NCI-H345 (cell line): Measurements from ENCODE around the gene ESRRA.
"Not testable (repeated sequence)": the region's sequence is repeated elsewhere in the genome, so short reads cannot be mapped to it uniquely, and the experiment has no call there.

Experiments
- DNase-seq: peaks from one replicate; lab custom pipeline; 2025; lab: John Stamatoyannopoulos, UW

Gene ESRRA

GRCh38 chr11:64292460-64293254, 12.7 kb upstream of the ESRRA start:
- DNase-seq = no peak

DNA sequence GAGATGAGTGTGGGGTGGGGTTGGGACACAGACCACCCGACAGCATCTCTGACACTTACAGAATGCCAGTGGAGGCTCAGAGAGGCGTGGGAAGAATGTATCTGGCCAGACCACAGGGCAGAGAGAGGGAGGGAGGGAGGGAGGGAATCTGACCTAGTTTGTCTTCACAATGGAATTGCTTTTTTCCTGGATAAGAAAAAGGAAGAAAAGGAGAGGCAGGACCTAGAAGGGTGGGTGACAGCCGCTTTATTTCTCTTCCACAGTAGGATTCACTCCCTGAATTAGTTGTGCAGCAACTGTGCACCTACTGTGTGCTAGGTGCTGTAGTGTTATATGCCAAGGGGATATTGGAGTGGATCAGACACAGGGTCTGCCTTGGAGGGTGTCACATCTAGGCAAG, 10.6 kb upstream of the ESRRA start:
- no peak for DNase-seq

GRCh38 chr11:64295760-64296159, 9.6 kb upstream of the ESRRA start:
- no peak for DNase-seq

GRCh38 chr11:64296236-64296635, 9.1 kb upstream of the ESRRA start:
- no peak for DNase-seq

DNA sequence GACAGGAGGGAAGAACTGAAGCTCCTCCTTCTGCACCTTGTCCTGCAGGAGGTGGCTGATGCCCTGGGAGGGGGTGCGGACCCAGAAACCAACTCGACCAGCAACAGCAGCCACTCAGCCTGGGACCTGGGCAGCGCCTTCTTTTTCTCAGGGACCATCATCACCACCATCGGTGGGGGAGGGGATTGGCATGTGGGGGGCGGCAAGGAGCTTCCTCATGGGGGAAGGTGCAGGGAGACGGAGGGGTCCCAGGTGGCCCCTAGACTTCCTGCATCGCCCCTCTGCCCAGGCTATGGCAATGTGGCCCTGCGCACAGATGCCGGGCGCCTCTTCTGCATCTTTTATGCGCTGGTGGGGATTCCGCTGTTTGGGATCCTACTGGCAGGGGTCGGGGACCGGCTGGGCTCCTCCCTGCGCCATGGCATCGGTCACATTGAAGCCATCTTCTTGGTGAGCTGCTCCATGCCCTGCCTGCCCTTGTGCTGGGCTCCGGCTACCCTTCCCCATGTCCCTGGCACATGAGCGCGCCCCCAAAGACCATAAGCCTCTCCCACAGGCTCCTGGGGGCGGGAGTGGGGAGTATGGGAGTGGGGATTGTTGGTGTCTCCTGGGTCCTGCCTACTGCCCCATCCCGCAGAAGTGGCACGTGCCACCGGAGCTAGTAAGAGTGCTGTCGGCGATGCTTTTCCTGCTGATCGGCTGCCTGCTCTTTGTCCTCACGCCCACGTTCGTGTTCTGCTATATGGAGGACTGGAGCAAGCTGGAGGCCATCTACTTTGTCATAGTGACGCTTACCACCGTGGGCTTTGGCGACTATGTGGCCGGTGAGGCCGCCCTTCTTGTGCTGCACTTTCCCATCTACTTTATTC, 8.3 kb upstream of the ESRRA start:
- DNase-seq = no peak

DNA sequence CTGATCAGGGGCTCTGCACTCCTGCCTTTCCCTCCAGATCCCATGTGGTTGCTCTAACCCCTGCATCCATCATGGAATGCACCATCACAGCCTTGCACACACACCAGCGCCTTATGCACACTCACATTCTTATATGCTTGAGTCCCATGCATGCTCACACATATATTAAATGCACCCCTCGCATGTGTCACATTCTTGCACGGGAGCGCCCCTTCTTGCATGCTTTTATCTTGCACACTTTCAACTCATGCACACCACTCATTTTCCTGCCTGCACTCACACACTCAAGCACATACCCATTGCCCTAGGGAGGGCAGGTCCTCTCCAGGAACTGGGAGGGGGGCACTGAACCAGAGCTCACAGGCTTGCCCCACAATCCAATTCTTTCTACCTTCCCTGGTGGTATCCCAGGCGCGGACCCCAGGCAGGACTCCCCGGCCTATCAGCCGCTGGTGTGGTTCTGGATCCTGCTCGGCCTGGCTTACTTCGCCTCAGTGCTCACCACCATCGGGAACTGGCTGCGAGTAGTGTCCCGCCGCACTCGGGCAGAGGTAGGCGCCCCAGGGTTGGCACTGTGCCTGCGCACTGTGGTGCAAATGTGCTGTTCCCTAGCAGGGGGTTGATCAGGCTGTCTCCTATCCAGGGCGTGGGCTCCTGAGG, 7.5 kb upstream of the ESRRA start:
- peak; percentile 80 for DNase-seq

- DNase-seq = peak; percentile 11
These were observed 6.1 kb upstream of the ESRRA start for GRCh38 chr11:64298966-64299846.

- peak; percentile 25 for DNase-seq
These were observed 5.3 kb upstream of the ESRRA start, which contains the start of gene CATSPERZ for GRCh38 chr11:64299847-64300648. Gene CATSPERZ (plus strand): TSS chr11:64300358. CDS start chr11:64300411, 53 bp downstream.

GRCh38 chr11:64303109-64304031, 2.0 kb upstream of the ESRRA start:
- DNase-seq = no peak

- no peak for DNase-seq
These were observed 1.4 kb upstream of the ESRRA start for GRCh38 chr11:64304032-64304315.

- DNase-seq = peak; percentile 95
These were observed 830 bp upstream of the ESRRA start for GRCh38 chr11:64304316-64305072.

DNA sequence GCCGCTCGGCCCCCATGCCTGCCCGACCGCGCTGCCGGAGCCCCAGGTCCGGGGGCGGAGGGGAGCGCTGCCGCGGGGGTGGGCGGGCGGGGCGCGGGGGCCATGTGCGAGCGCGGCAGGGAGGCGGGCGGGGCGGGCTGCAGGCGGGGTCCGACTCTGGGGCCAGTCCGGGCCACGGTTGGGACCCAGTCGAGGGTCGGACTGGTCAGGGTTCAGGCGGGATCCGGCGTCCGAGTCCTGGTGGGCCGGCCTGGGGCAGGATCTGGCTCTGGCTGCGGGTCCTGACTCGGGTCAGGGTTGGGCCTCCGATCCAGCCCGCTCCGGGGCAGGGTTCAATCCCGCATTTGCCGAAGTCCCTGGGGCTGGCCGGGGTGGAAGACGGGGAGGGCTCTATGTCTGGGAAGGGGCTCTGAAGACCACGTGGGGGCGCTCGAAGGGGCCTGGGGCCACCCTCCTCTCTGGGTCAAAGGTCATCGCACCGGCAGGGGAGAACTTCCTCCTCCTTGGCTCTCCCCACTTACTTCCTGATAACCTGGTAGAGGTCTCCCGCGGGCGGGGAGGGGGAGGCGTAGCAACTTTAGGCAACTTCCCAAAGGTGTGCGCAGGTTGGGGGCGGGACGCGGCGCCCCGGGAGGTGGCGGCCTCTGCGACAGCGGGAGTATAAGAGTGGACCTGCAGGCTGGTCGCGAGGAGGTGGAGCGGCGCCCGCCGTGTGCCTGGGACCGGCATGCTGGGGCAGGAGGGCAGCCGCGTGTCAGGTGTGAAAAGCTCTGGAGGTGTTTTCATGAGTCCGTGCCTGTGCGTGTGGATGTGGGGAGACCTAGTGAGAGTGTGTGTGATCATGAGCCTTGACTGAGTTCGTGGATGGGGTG, 603 bp downstream of the ESRRA start:
- peak; percentile 61 for DNase-seq

- no peak for DNase-seq
These were observed 1.2 kb downstream of the ESRRA start for GRCh38 chr11:64306563-64306875.

GRCh38 chr11:64306876-64307622, 1.7 kb downstream of the ESRRA start:
- DNase-seq = no peak

DNA sequence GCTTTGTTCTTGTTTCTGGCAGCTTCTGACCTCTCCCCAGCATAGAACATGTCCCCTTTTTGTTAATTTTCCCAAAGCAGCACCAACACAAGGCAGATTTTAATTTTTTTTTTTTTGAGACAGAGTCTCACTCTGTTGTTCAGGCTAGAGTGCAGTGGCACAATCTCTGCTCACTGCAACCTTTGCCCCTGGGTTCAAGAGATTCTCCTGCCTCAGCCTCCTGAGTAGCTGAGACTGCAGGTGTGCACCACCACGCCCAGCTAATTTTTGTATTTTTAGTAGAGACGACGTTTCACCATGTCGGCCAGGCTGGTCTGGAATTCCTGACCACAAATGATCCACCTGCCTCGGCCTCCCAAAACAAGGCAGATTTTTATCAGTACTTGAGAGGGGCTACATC, 2.5 kb downstream of the ESRRA start:
- not testable (repeated sequence) for DNase-seq

DNA sequence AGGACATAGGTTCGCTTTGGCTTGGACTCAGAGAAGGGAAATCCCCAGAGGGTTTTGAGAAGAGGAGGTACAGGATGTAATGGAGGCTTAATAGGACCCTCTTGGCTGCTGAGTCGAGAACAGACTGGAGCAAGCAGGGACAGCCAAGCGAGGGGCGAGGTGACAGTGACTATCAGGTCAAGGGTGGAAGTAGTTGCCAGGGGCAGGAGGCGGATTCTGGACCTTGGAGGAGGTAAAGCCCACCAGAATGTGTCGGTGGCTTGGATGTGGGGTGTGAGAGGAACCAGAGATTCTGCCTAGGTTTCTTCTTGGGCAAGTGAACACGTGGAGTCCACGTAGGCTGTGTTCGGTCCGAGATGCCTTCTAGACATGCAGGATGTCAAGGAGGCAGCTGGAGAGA, 7.6 kb downstream of the ESRRA start:
- no peak for DNase-seq

DNA sequence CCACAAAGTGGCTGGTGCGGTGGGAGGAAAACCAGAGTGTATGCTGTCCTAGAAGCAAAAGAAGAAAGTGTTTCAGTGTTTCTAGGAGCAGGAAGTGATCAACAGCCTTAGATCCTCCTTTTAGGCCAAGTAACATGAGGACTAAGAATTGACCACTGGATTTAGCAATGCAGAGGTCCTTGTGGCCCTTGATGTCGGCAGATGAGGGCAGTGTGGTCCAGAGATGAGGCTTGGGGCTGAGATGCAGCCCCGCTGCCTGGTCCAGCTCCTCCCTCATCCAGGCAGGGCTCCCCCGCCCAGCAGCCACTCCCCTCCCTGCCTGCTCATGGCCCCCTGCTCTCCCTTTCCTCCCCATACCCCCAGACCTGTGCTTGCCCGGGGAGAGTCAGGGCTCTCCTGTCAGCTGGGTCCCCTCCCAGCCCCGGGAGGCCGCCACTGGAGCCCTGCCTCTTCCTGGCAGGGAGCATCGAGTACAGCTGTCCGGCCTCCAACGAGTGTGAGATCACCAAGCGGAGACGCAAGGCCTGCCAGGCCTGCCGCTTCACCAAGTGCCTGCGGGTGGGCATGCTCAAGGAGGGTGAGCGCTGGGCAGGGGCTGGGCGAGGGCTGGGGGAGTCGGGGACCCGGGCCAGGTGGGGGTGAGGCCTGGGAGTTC, 8.3 kb downstream of the ESRRA start:
- DNase-seq = no peak
